Bronchial epithelial cell (primary cell): Measurements from ENCODE around the gene CYP46A1. TPM values are rescaled to one million over a fixed set of nuclear protein-coding genes. Genes with fewer than 3 reads are reported as not detected.
A peak's percentile ranks its signal among the peaks of the same experiment; 100 is the strongest.

Experiments used
- DNase-seq: peaks from one replicate; pipeline ENCODE4 v3.0.0-alpha.2; 2010; ENCODE audit warnings: low read depth
- FAIRE-seq: peaks from 2 replicates; lab custom pipeline; 2011; peaks lifted over from hg19 to GRCh38; lab: Jason Lieb, UNC
- H3K27me3 ChIP-seq: 2 replicates; pipeline ENCODE4 v1.5.1; 2011; ENCODE audit warnings: low read length; ENCODE audit not compliant: control insufficient read depth, insufficient read depth
- H3K36me3 ChIP-seq: 2 replicates; pipeline ENCODE4 v1.5.1; 2011; ENCODE audit warnings: low read length; ENCODE audit not compliant: control insufficient read depth, insufficient read depth
- H3K4me3 ChIP-seq: 2 replicates; pipeline ENCODE4 v1.5.1; 2011; ENCODE audit warnings: mild to moderate bottlenecking, low read depth, low read length, control low read depth
- CTCF ChIP-seq: IDR thresholded peaks from 2 replicates; pipeline ENCODE4 v1.5.1; 2011; ENCODE audit warnings: mild to moderate bottlenecking, moderate library complexity, low read length, control low read depth, inconsistent platforms; ENCODE audit not compliant: insufficient read depth, severe bottlenecking
- total RNA-seq: library from RNA; depleted of rRNA; stranded (reverse); fragments of >200 nt; gene quantifications from 2 replicates; pipeline ENCODE4 v1.2.1, GENCODE V29; 2014

The CYP46A1 gene
- total RNA-seq, 1 donor from 2014 or later, result not detected

GRCh38 chr14:99748529-99748928 lies 64.4 kb downstream of the CYP46A1 start:
- Histone ChIP-seq H3K4me3 (no peak overlapping the region), H3K36me3 (no peaks in the 10 kb centered on the region), H3K27me3 (peaks cover 5% of the 10 kb centered on the region)
- no peak for TF ChIP-seq CTCF
- FAIRE-seq (no peak), DNase-seq (no peak)

GRCh38 chr14:99749142-99749541 lies 65.0 kb downstream of the CYP46A1 start:
- H3K4me3 ChIP-seq, result no peak overlapping the region
- DNase-seq (no peak), FAIRE-seq (no peak)
- TF ChIP-seq CTCF, result peak; percentile 7
- peaks cover 5% of the 10 kb centered on the region for H3K27me3 ChIP-seq
- H3K36me3 ChIP-seq, result no peaks in the 10 kb centered on the region

- Histone ChIP-seq H3K27me3 (peaks cover 5% of the 10 kb centered on the region), H3K36me3 (no peaks in the 10 kb centered on the region), H3K4me3 (no peak overlapping the region)
- FAIRE-seq (no peak), DNase-seq (no peak)
- no peak for TF ChIP-seq CTCF
These were observed 65.9 kb downstream of the CYP46A1 start for GRCh38 chr14:99749763-99750715.

- TF ChIP-seq CTCF, result no peak
- no peak overlapping the region for H3K4me3 ChIP-seq
- peaks cover 3% of the 10 kb centered on the region for H3K27me3 ChIP-seq
- no peak for FAIRE-seq
- no peaks in the 10 kb centered on the region for H3K36me3 ChIP-seq
- no peak for DNase-seq
These were observed 66.8 kb downstream of the CYP46A1 start for GRCh38 chr14:99750746-99751450.

- Histone ChIP-seq H3K36me3 (no peaks in the 10 kb centered on the region), H3K27me3 (peaks cover 3% of the 10 kb centered on the region), H3K4me3 (no peak overlapping the region)
- FAIRE-seq, result peak; percentile 83
- no peak for DNase-seq
- TF ChIP-seq CTCF, result no peak
These were observed 67.7 kb downstream of the CYP46A1 start for GRCh38 chr14:99751539-99752485.
